Lower lobe of right lung (tissue), 2 donors: ENCODE results near the gene CKAP2L. TPM values are rescaled to one million over a fixed set of nuclear protein-coding genes. Genes with fewer than 3 reads are reported as not detected.

Experiments
- ATAC-seq, 2 donors: fragments of 200-7000 bp; cut with Tn5 transposase; one replicate each; pipeline ENCODE4 v1.9.1; 2020 to 2022; ENCODE audit warnings: mild to moderate bottlenecking in 2 of 2, moderate library complexity in 2 of 2
- DNase-seq: peaks from one replicate; pipeline ENCODE4 v3.0.0-alpha.2; 2020
- H3K27ac ChIP-seq: fragments of 200-600 bp; one replicate; pipeline ENCODE4 v1.8.0; 2022
- H3K27me3 ChIP-seq: fragments of 200-600 bp; one replicate; pipeline ENCODE4 v1.8.0; 2022; ENCODE audit warnings: low read depth
- H3K36me3 ChIP-seq: fragments of 200-600 bp; one replicate; pipeline ENCODE4 v1.8.0; 2022; ENCODE audit warnings: mild to moderate bottlenecking
- H3K4me1 ChIP-seq: fragments of 200-600 bp; one replicate; pipeline ENCODE4 v1.8.0; 2022
- H3K4me3 ChIP-seq: fragments of 200-600 bp; one replicate; pipeline ENCODE4 v1.8.0; 2022; ENCODE audit warnings: mild to moderate bottlenecking
- H3K9me3 ChIP-seq: fragments of 200-600 bp; one replicate; pipeline ENCODE4 v1.8.0; 2022
- intact Hi-C: fragments of 100-400 bp; cut with DNase I; formaldehyde crosslinking; loops from one replicate; pipeline ENCODE4 v1.11.0; 2022
- total RNA-seq: library from RNA; stranded (reverse); fragmentation: NEBNext Ultra II Directional; extraction: Animal tissue kit (Norgen Biotek cat#: 25700); gene quantifications from one replicate; pipeline ENCODE4 v1.2.1, GENCODE V29; 2021
- TF ChIP-seq, protein P1 (sequence below): fragments of 200-600 bp; IDR thresholded peaks from one replicate; pipeline ENCODE4 v1.8.0; 2022; ENCODE audit warnings: antibody characterized with exemption, mild to moderate bottlenecking
- donor health status: DM: no; HTN: yes; CAD: no; lungs with severe emphysema.

CKAP2L gene
- total RNA-seq, 1 donor from 2014 or later, result 1.3 TPM

DNA sequence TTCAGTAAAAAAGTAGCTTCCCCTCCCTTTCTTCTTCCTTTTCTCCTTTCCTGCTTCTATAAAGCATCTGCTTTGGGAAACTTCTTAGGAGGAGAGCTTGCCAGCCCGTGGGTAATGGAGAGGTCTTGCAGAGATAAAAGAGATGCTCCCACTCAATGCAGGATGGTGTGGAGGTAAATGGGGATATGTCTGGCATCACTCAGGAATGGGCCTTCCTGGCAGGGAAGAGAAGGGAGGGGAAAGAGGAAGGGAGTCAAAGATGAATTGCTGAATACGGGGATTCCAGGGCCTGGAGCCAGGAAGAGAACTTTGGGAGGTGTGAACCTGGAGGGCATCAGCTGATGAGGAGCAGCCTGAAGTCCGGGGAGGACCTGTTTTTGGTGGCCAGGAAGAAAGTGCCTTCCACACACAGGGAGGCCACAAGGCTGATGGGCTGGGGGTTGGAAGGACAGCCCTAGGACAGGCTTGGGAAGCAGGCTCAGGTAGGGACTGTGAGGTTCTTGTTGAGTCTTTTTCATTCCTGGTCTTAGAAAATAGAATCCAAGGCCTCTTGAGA is 46.9 kb upstream of the CKAP2L start:
- intact Hi-C loops, result no loop called here
- no peaks in the 10 kb centered on the region for H3K9me3 ChIP-seq
- TF ChIP-seq, protein P1, sequence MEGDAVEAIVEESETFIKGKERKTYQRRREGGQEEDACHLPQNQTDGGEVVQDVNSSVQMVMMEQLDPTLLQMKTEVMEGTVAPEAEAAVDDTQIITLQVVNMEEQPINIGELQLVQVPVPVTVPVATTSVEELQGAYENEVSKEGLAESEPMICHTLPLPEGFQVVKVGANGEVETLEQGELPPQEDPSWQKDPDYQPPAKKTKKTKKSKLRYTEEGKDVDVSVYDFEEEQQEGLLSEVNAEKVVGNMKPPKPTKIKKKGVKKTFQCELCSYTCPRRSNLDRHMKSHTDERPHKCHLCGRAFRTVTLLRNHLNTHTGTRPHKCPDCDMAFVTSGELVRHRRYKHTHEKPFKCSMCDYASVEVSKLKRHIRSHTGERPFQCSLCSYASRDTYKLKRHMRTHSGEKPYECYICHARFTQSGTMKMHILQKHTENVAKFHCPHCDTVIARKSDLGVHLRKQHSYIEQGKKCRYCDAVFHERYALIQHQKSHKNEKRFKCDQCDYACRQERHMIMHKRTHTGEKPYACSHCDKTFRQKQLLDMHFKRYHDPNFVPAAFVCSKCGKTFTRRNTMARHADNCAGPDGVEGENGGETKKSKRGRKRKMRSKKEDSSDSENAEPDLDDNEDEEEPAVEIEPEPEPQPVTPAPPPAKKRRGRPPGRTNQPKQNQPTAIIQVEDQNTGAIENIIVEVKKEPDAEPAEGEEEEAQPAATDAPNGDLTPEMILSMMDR, result no peak
- no peak overlapping the region for H3K4me3 ChIP-seq
- peak overlapping the region; percentile 40 for H3K27ac ChIP-seq
- H3K27me3 ChIP-seq, result no peaks in the 10 kb centered on the region
- ATAC-seq (peak in 1 of 2 donors; percentile 11), DNase-seq (no peak)
- no peaks in the 10 kb centered on the region for H3K36me3 ChIP-seq
- H3K4me1 ChIP-seq, result peaks cover 26% of the 10 kb centered on the region

DNA sequence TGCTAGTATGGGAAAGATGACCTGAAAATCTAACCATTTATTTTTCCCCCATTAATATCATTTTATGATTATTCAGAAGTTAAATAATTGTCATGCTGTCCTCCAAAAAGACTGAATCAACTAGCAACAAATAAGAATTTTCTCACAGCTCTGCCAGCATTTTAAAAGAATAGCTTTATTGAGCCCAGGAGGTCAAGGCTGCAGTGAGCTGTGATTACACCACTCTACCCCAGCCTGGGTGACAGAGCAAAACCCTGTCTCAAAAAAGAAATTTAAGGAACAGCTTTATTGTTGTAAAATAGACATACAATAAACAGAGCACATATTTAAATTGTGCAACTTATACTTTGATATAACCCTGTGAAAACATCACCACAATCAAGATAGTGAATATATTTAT is 44.7 kb upstream of the CKAP2L start:
- TF ChIP-seq, protein P1, result no peak
- Histone ChIP-seq H3K4me1 (peaks cover 26% of the 10 kb centered on the region), H3K4me3 (no peak overlapping the region), H3K9me3 (no peaks in the 10 kb centered on the region), H3K36me3 (no peaks in the 10 kb centered on the region), H3K27ac (no peak overlapping the region), H3K27me3 (no peaks in the 10 kb centered on the region)
- ATAC-seq (no peak), DNase-seq (no peak)
- intact Hi-C loops, result no loop called here

DNA sequence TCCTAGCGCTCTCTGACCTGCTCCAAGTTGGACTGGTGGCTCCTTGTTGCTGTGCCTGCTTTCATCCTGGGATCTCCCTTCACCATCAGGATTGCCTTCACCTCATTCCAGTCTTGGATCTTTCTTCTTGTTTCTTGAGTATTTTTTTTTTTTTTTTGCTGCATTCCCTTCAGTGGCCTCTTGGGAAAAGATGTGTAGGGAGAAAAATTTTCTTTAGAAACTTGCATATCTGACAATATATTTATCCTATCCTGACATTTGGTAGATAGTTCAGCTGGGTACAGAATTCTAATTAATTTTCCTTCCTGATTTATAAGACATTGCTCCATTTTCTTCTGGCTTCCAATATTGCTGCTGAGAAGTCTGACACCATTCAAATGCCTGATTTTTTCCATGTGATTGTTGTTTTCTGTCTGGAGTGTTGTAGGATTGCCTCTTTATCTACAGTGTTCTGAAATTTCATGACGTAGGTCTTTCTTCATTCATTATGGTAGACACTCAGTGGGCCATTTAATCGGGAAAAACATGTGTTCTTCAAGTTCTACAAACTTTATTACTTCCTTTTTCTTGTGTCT is 42.9 kb upstream of the CKAP2L start:
- H3K4me3 ChIP-seq, result no peak overlapping the region
- H3K36me3 ChIP-seq, result no peaks in the 10 kb centered on the region
- no peak overlapping the region for H3K27ac ChIP-seq
- peaks cover 14% of the 10 kb centered on the region for H3K4me1 ChIP-seq
- ATAC-seq (no peak), DNase-seq (no peak)
- TF ChIP-seq, protein P1, result no peak
- H3K9me3 ChIP-seq, result no peaks in the 10 kb centered on the region
- intact Hi-C loops, result no loop called here
- no peaks in the 10 kb centered on the region for H3K27me3 ChIP-seq

DNA sequence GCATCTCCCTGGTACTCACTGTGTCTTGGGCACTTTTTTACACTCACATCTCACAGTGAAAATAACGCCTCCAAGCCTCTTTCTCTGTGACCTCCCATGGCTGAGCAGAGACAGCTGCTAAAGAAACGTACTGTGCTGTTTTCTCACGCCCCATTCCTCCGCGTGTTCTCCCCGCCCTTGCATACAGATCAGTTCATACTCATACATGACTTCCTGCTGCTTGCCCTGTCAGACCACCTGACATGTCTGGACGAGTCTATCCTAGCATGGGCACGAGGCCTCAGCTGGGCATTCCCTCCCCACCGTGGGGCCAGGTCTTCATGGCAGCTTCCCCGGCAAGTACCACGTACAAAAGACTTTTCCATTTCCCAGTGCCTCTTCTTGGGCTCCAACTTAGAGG is 41.1 kb upstream of the CKAP2L start:
- intact Hi-C loops, result no loop called here
- Histone ChIP-seq H3K4me1 (no peaks in the 10 kb centered on the region), H3K36me3 (no peaks in the 10 kb centered on the region), H3K4me3 (no peak overlapping the region), H3K27me3 (no peaks in the 10 kb centered on the region), H3K27ac (no peak overlapping the region), H3K9me3 (no peaks in the 10 kb centered on the region)
- TF ChIP-seq, protein P1, result no peak
- DNase-seq (no peak), ATAC-seq (no peak)

DNA sequence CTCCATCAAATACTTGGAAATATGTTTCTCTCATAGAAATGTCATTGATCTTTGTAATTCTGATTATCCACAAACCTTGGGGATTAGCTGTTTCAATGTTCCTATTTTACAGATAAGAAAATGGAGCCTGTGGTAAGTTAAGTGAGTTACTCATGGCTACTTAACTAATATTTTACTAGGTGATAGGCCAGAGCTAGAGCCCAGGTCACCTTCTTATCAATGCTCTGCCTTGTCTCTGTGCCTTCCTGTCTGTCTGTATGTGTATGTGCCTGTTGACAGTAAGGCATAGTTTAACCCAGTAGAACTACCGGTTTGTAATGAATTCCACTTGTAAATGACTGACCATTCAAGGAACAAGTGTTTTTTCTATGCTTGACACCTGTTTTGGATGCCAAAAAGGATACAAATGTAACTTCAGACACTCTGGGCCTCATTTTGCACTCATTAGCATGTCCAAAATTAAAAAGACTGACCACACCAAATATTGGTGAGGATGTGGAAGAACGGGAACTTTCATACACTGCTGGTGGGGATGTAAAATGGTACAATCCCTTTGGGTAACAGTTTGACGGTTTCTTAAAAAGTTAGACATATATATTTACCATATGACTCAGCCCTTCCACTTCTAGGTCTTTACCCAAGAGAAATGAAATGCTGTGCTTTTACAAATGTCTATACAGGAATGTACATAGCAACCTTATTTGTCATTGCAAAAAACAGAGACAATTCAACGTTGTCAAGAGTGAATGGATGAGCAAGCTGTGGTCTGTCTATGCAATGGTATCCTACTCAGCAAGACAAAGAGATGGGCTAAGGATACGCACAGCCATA is 39.5 kb upstream of the CKAP2L start:
- H3K4me3 ChIP-seq, result no peak overlapping the region
- no peaks in the 10 kb centered on the region for H3K4me1 ChIP-seq
- H3K36me3 ChIP-seq, result no peaks in the 10 kb centered on the region
- no peak for ATAC-seq
- no peaks in the 10 kb centered on the region for H3K27me3 ChIP-seq
- no peaks in the 10 kb centered on the region for H3K9me3 ChIP-seq
- no peak overlapping the region for H3K27ac ChIP-seq
- TF ChIP-seq, protein P1, result no peak
- intact Hi-C loops, result no loop called here
- no peak for DNase-seq
